DMS53 treated with DMSO at 0.1 percent for 48 hours (cell line): ENCODE results near the gene SPG11.
A peak's percentile ranks its signal among the peaks of the same experiment; 100 is the strongest.
"Not testable (repeated sequence)": the region's sequence is repeated elsewhere in the genome, so short reads cannot be mapped to it uniquely, and the experiment has no call there.

ENCODE experiments used
- DNase-seq: peaks from one replicate; lab custom pipeline; 2025; ENCODE audit not compliant: unreplicated experiment; lab: John Stamatoyannopoulos, UW

SPG11 gene

GRCh38 chr15:44569316-44569715 is 94.1 kb downstream of the SPG11 start:
- DNase-seq = no peak

GRCh38 chr15:44568338-44568737 is 95.1 kb downstream of the SPG11 start:
- DNase-seq = no peak

GRCh38 chr15:44566155-44566540 is 97.3 kb downstream of the SPG11 start:
- DNase-seq = no peak

GRCh38 chr15:44565387-44566154 is 97.9 kb downstream of the SPG11 start:
- no peak for DNase-seq

- not testable (repeated sequence) for DNase-seq
Measured at GRCh38 chr15:44560926-44561325, 102.5 kb downstream of the SPG11 start.

- DNase-seq = no peak
Measured at GRCh38 chr15:44554934-44555723, 108.3 kb downstream of the SPG11 start.

GRCh38 chr15:44550734-44551133 is 112.7 kb downstream of the SPG11 start:
- no peak for DNase-seq

- DNase-seq = no peak
Measured at GRCh38 chr15:44550256-44550655, 113.2 kb downstream of the SPG11 start.

- DNase-seq = not testable (repeated sequence)
Measured at GRCh38 chr15:44549152-44549551, 114.3 kb downstream of the SPG11 start.

- no peak for DNase-seq
Measured at GRCh38 chr15:44545913-44546802, 117.3 kb downstream of the SPG11 start.

GRCh38 chr15:44544745-44545144 is 118.7 kb downstream of the SPG11 start:
- not testable (repeated sequence) for DNase-seq

GRCh38 chr15:44542596-44542995 is 120.9 kb downstream of the SPG11 start:
- DNase-seq = no peak

- no peak for DNase-seq
Measured at GRCh38 chr15:44541282-44541958, 122.0 kb downstream of the SPG11 start.

- DNase-seq = no peak
Measured at GRCh38 chr15:44537735-44538240, 125.7 kb downstream of the SPG11 start.

GRCh38 chr15:44536962-44537734 is 126.3 kb downstream of the SPG11 start, which contains the start of gene EIF3J:
EIF3J (plus strand) TSS chr15:44537147; CDS start chr15:44537195, 48 bp downstream.
- DNase-seq = peak; percentile 85

- peak; percentile 85 for DNase-seq
Measured at GRCh38 chr15:44536302-44536961, 127.0 kb downstream of the SPG11 start.

- DNase-seq = peak; percentile 16
Measured at GRCh38 chr15:44535523-44536301, 127.8 kb downstream of the SPG11 start.

GRCh38 chr15:44535092-44535491 is 128.4 kb downstream of the SPG11 start:
- DNase-seq = no peak
